H1 (cell line): ENCODE results near the gene SLC12A7. TPM values are rescaled to one million over a fixed set of nuclear protein-coding genes. Genes with fewer than 3 reads are reported as not detected.

Experiments
- CTCF ChIA-PET: fragments of 300-600 bp; sonication (Branson Sonifier 250); formaldehyde crosslinking; loops from one replicate; lab custom pipeline; 2021; ENCODE audit not compliant: partially characterized antibody; lab: Charles Lee
- POLR2A ChIA-PET: fragments of 300-600 bp; sonication (Branson Sonifier 250); formaldehyde crosslinking; loops from one replicate; lab custom pipeline; 2021; ENCODE audit warnings: inconsistent platforms; ENCODE audit not compliant: partially characterized antibody; lab: Charles Lee
- DNase-seq, 2 experiments: peaks; one replicate each; pipeline versions ENCODE4 v3.0.0 to v3.0.0-alpha.2; 2010 to 2022; ENCODE audit warnings: low spot score in 2 of 2, low read depth in 1 of 2, mixed read lengths in 1 of 2
- FAIRE-seq: peaks from 2 replicates; lab custom pipeline; 2011; peaks lifted over from hg19 to GRCh38; lab: Jason Lieb, UNC
- H2AFZ ChIP-seq: 2 replicates; pipeline ENCODE4 v1.8.1; 2012; ENCODE audit warnings: low read length, inconsistent platforms
- H2AK5ac ChIP-seq: 2 replicates; pipeline ENCODE4 v1.6.1; 2013; ENCODE audit warnings: low read depth, low read length
- H2BK120ac ChIP-seq: replicated peaks from 2 replicates; pipeline ENCODE3; 2013; ENCODE audit warnings: low read depth, low read length, inconsistent platforms
- H2BK12ac ChIP-seq: 2 replicates; pipeline ENCODE4 v1.6.1; 2013; ENCODE audit warnings: low read depth, low read length
- H2BK15ac ChIP-seq: 2 replicates; pipeline ENCODE4 v1.6.1; 2013; ENCODE audit warnings: low read length
- H2BK20ac ChIP-seq: 2 replicates; pipeline ENCODE4 v1.6.1; 2013; ENCODE audit warnings: low read length
- H2BK5ac ChIP-seq: 2 replicates; pipeline ENCODE4 v1.6.1; 2013; ENCODE audit warnings: low read depth, low read length
- H3K14ac ChIP-seq: 2 replicates; pipeline ENCODE4 v1.6.1; 2013; ENCODE audit warnings: inconsistent platforms; ENCODE audit not compliant: insufficient read length
- H3K18ac ChIP-seq: 2 replicates; pipeline ENCODE4 v1.6.1; 2013; ENCODE audit warnings: low read length; ENCODE audit errors: extremely low read depth
- H3K23ac ChIP-seq: 2 replicates; pipeline ENCODE4 v1.6.1; 2013; ENCODE audit warnings: inconsistent platforms; ENCODE audit not compliant: insufficient read length
- H3K23me2 ChIP-seq: 2 replicates; pipeline ENCODE4 v1.6.1; 2013; ENCODE audit warnings: low read depth, low read length
- H3K27ac ChIP-seq: 2 replicates; pipeline ENCODE4 v1.6.1; 2011; ENCODE audit warnings: low read depth, low read length, inconsistent platforms
- H3K27me3 ChIP-seq, 4 experiments: replicated peaks in 1 of 4; 1 replicate in 1 of 4; 2 replicates in 3 of 4; pipeline versions ENCODE4 v1.6.1 to v1.8.1; 2011 to 2013; ENCODE audit warnings: low read length in 3 of 4, mild to moderate bottlenecking in 3 of 4, inconsistent platforms in 2 of 4, mixed read lengths in 2 of 4, moderate library complexity in 1 of 4; ENCODE audit not compliant: control insufficient read depth in 3 of 4, insufficient read depth in 3 of 4; ENCODE audit errors: extremely low read depth in 1 of 4
- H3K36me3 ChIP-seq, 4 experiments: 2 replicates each; pipeline versions ENCODE4 v1.6.1 to v1.8.1; 2011 to 2013; ENCODE audit warnings: mild to moderate bottlenecking in 4 of 4, low read length in 3 of 4, moderate library complexity in 2 of 4, control low read depth in 1 of 4, inconsistent platforms in 1 of 4; ENCODE audit not compliant: insufficient read depth in 4 of 4, control insufficient read depth in 2 of 4
- H3K4ac ChIP-seq: replicated peaks from 2 replicates; pipeline ENCODE3; 2013; ENCODE audit warnings: low read length, low read depth, mixed read lengths, inconsistent platforms; ENCODE audit not compliant: insufficient read length
- H3K4me1 ChIP-seq, 4 experiments: replicated peaks in 1 of 4; 1 replicate in 1 of 4; 2 replicates in 3 of 4; pipeline versions ENCODE4 v1.6.1 to v1.8.1; 2011 to 2013; ENCODE audit warnings: low read length in 3 of 4, inconsistent platforms in 2 of 4, mixed read lengths in 1 of 4; ENCODE audit not compliant: insufficient read depth in 4 of 4, control insufficient read depth in 3 of 4
- H3K4me2 ChIP-seq, 2 experiments: 2 replicates each; pipeline versions ENCODE4 v1.6.1 to v1.8.1; 2011 to 2013; ENCODE audit warnings: low read depth in 2 of 2, low read length in 2 of 2, control low read depth in 1 of 2, inconsistent platforms in 1 of 2, mild to moderate bottlenecking in 1 of 2; ENCODE audit not compliant: insufficient read depth in 1 of 2
- H3K4me3 ChIP-seq, 4 experiments: fragments of 200-600, 300-600 bp in 1 of 4; sonication (generic), shearing (Covaris generic), sonication (Bioruptor Twin) in 1 of 4; 2 replicates each; pipeline versions ENCODE4 v1.5.1 to v1.8.1; 2011 to 2016; ENCODE audit warnings: low read length in 4 of 4, low read depth in 3 of 4, control low read depth in 2 of 4, inconsistent platforms in 2 of 4, mild to moderate bottlenecking in 2 of 4, mixed read lengths in 1 of 4, moderate library complexity in 1 of 4; ENCODE audit not compliant: insufficient read depth in 2 of 4; ENCODE audit errors: extremely low read depth in 1 of 4
- H3K56ac ChIP-seq: replicated peaks from 2 replicates; pipeline ENCODE3; 2013; ENCODE audit warnings: low read depth, mild to moderate bottlenecking, mixed read lengths, low read length, inconsistent platforms; ENCODE audit not compliant: insufficient read length
- H3K79me1 ChIP-seq: 2 replicates; pipeline ENCODE4 v1.6.1; 2013; ENCODE audit warnings: low read depth, low read length, control low read depth
- H3K79me2 ChIP-seq, 2 experiments: 2 replicates each; pipeline versions ENCODE4 v1.6.1 to v1.8.1; 2012 to 2013; ENCODE audit warnings: low read length in 2 of 2, mild to moderate bottlenecking in 2 of 2, inconsistent platforms in 1 of 2; ENCODE audit not compliant: insufficient read depth in 2 of 2, control insufficient read depth in 1 of 2
- H3K9ac ChIP-seq, 4 experiments: replicated peaks in 1 of 4; 1 replicate in 1 of 4; 2 replicates in 3 of 4; pipeline versions ENCODE4 v1.6.1 to v1.8.1; 2011 to 2013; ENCODE audit warnings: low read depth in 3 of 4, low read length in 3 of 4, control low read depth in 2 of 4, mild to moderate bottlenecking in 2 of 4, moderate library complexity in 2 of 4, inconsistent platforms in 1 of 4; ENCODE audit errors: extremely low read depth in 1 of 4
- H3K9me3 ChIP-seq, 2 experiments: 2 replicates each; pipeline versions ENCODE4 v1.6.1 to v1.8.1; 2012 to 2013; ENCODE audit warnings: mild to moderate bottlenecking in 2 of 2, moderate library complexity in 2 of 2, control low read depth in 1 of 2, inconsistent platforms in 1 of 2, low read depth in 1 of 2, low read length in 1 of 2, mixed read lengths in 1 of 2; ENCODE audit not compliant: insufficient read depth in 2 of 2
- H4K20me1 ChIP-seq, 2 experiments: replicated peaks in 1 of 2; 2 replicates each; pipeline versions ENCODE3 to v1.8.1; 2011 to 2013; ENCODE audit warnings: inconsistent platforms in 2 of 2, low read length in 2 of 2, mild to moderate bottlenecking in 1 of 2; ENCODE audit not compliant: insufficient read depth in 2 of 2, control insufficient read depth in 1 of 2
- H4K5ac ChIP-seq: 2 replicates; pipeline ENCODE4 v1.6.1; 2013; ENCODE audit warnings: low read length, low read depth, mixed read lengths, inconsistent platforms; ENCODE audit not compliant: insufficient read length
- H4K8ac ChIP-seq: 2 replicates; pipeline ENCODE4 v1.8.0; 2013; ENCODE audit warnings: mild to moderate bottlenecking, moderate library complexity, low read length, inconsistent platforms; ENCODE audit not compliant: insufficient read depth; ENCODE audit errors: extremely low read depth
- H4K91ac ChIP-seq: replicated peaks from 2 replicates; pipeline ENCODE3; 2013; ENCODE audit warnings: low read length, mixed read lengths, inconsistent platforms; ENCODE audit not compliant: insufficient read length
- MAX ChIP-seq: IDR thresholded peaks from 2 replicates; pipeline ENCODE4 v1.6.1; 2012; ENCODE audit warnings: inconsistent platforms
- WGBS, 2 experiments: shearing (Covaris generic) in 1 of 2; methylation state at CpG; one replicate each; pipeline versions ENCODE4 v1.1.6 to v1.1.7; 2013 to 2015; ENCODE audit warnings: low lambda C conversion rate in 2 of 2, mixed read lengths in 2 of 2, inconsistent platforms in 1 of 2, low coverage in 1 of 2, missing lambda C conversion rate in 1 of 2; ENCODE audit not compliant: insufficient replicate concordance in 2 of 2, insufficient coverage in 1 of 2, insufficient read length in 1 of 2; ENCODE audit errors: extremely low coverage in 1 of 2, missing lambda C conversion rate in 1 of 2; 5-methylcytosine and 5-hydroxymethylcytosine counted together
- polyA plus RNA-seq, 7 experiments: library from polyadenylated mRNA; depleted of rRNA in 3 of 7; stranded (reverse) in 5 of 7; unstranded in 2 of 7; fragments of >200 nt in 5 of 7; fragments of 200-250 nt in 2 of 7; gene quantifications; 1 replicate in 5 of 7; 2 replicates in 1 of 7; 4 replicates in 1 of 7; pipeline versions ENCODE4 v1.2.1 to v1.2.3, GENCODE V29; 2011 to 2013; ENCODE audit warnings: missing spikeins in 2 of 7, mixed read lengths in 2 of 7
- total RNA-seq: library from RNA; stranded (reverse); fragmentation: NEBNext Ultra II Directional; extraction: Animal tissue kit (Norgen Biotek cat#: 25700); gene quantifications from 2 replicates; pipeline ENCODE4 v1.2.1, GENCODE V29; 2021

SLC12A7 gene
- total and polyA plus RNA-seq, 2 of the 8 experiments (the other 6 are each of a cell fraction or from before 2014, with no cell fraction given) = 23.5 to 39.7 TPM

GRCh38 chr5:1059884-1060263 is 52.0 kb downstream of the SLC12A7 start:
- Histone ChIP-seq H3K23me2 (no peaks in the 10 kb centered on the region), H3K4me3 (no peak overlapping the region), H3K4ac (no peak overlapping the region), H3K79me1 (no peaks in the 10 kb centered on the region), H4K20me1 (peaks cover 6 to 11% of the 10 kb centered on the region in 2 experiments), H3K56ac (no peak overlapping the region), H2BK15ac (no peak overlapping the region), H4K8ac (no peak overlapping the region; the same call in 1 of the 2 replicates), H2BK12ac (no peak overlapping the region), H2AK5ac (no peak overlapping the region), H3K9me3 (no peaks in the 10 kb centered on the region), H2BK120ac (no peak overlapping the region), H3K27me3 (no peaks in the 10 kb centered on the region), H3K27ac (no peak overlapping the region), H3K4me1 (no peaks in the 10 kb centered on the region), H2AFZ (no peak overlapping the region), H3K4me2 (no peak overlapping the region), H4K5ac (no peak overlapping the region), H3K18ac (no peak overlapping the region), H2BK5ac (no peak overlapping the region), H3K9ac (no peak overlapping the region), H4K91ac (no peak overlapping the region), H3K79me2 (no peaks in the 10 kb centered on the region), H3K14ac (no peak overlapping the region), H2BK20ac (no peak overlapping the region), H3K23ac (no peak overlapping the region), H3K36me3 (peaks cover 0 to 41% (median 16%) of the 10 kb centered on the region in 4 experiments; a peak in 6 of 8 replicates)
- ChIA-PET POLR2A (no interaction called here), CTCF (interaction anchor here (0.6 to 1.3 kb wide), 3 partner anchors 107 to 149 kb away, joined by 3 to 4 read pairs (median 3); no protein-coding TSS in a partner anchor)
- no peak for TF ChIP-seq MAX
- 76% methylated on average over 16 of the region's 17 CpGs; no CpG with 5 or more reads in 1 of the 2 experiments for WGBS, 2 experiments
- FAIRE-seq = no peak
- DNase-seq = no peak
